ENCODE results near the gene CYTH2. TPM values are rescaled to one million over a fixed set of nuclear protein-coding genes. Genes with fewer than 3 reads are reported as not detected.

CYTH2 gene
- total and polyA plus RNA-seq, 9 of the 15 experiments (the other 6 are each of a cell fraction or from before 2014, with no cell fraction given) = 1.8 to 45.2 (median 23.8) TPM

- H2AFZ ChIP-seq (ENCODE audit: low read depth, low read length) = no peak overlapping the region
- H3K79me2 ChIP-seq (ENCODE audit: control insufficient read depth, insufficient read depth, low read length) = peaks cover 26% of the 10 kb centered on the region
- no peak for ATAC-seq
- peaks cover 0 to 39% of the 10 kb centered on the region in 2 experiments; a peak in 2 of 5 replicates for H3K4me1 ChIP-seq (replicated peaks in 1 of 2; ENCODE audit: control insufficient read depth in 2 of 2, insufficient read depth in 2 of 2, low read length in 2 of 2)
- BruUV-seq (replicated peaks) = no TSS peak
- no peak overlapping the region for H3K4me3 ChIP-seq
- FAIRE-seq = no peak
- no peak overlapping the region for H3K4me2 ChIP-seq (ENCODE audit: insufficient read depth, low read length)
- intact Hi-C loops (cut with micrococcal nuclease) (no loop called here), in situ Hi-C loops (cut with MboI) (no loop called here)
- H4K20me1 ChIP-seq (replicated peaks; ENCODE audit: control insufficient read depth, insufficient read depth, low read length) = peaks cover 9% of the 10 kb centered on the region
- POLR2A ChIA-PET = interaction anchor here (0.5 to 0.6 kb wide), 2 partner anchors 67 to 103 kb away, joined by 3 read pairs; no protein-coding TSS in a partner anchor
- TF ChIP-seq SMARCE1 (IDR thresholded peaks at IDR 0.05) (no peak), CHCHD3 (CRISPR knock-in tag; IDR thresholded peaks at IDR 0.05) (no peak), RBFOX2 (IDR thresholded peaks at IDR 0.05; ENCODE audit: low read depth, low read length) (peak; percentile 61), SREBF1 (IDR thresholded peaks at IDR 0.05; ENCODE audit: borderline replicate concordance, low read depth, low read length) (no peak), POLR2G (IDR thresholded peaks at IDR 0.05; ENCODE audit: low read depth, low read length) (peak; percentile 52; the same call in 1 of the 2 replicates), SETDB1 (IDR thresholded peaks at IDR 0.05; ENCODE audit: low read length) (no peak), ZNF75A (CRISPR knock-in tag; IDR thresholded peaks at IDR 0.05) (no peak), MAFK (IDR thresholded peaks at IDR 0.05; ENCODE audit: low read length) (no peak), THAP7 (CRISPR knock-in tag; IDR thresholded peaks at IDR 0.05) (no peak), EGR1 (conservative IDR thresholded peaks at IDR 0.05) (no peak), POLR2AphosphoS5 (IDR thresholded peaks at IDR 0.05; ENCODE audit: control insufficient read depth, insufficient read depth, low read depth, low read length) (0 out of 2 replicates have a peak, but pooled peaks have one; percentile 13), TCF7L2 (IDR thresholded peaks at IDR 0.05; ENCODE audit: low read depth, low read length) (no peak), ZNF785 (CRISPR knock-in tag; IDR thresholded peaks at IDR 0.05) (no peak), BRF2 (IDR thresholded peaks at IDR 0.05; ENCODE audit: borderline replicate concordance, insufficient read depth, insufficient read length) (no peak), ZNF24 (IDR thresholded peaks at IDR 0.05) (no peak), ZNF324 (CRISPR knock-in tag; IDR thresholded peaks at IDR 0.05) (no peak)
- H3K27me3 ChIP-seq (ENCODE audit: control insufficient read depth in 2 of 2, insufficient read depth in 2 of 2, low read length in 2 of 2) = no peaks in the 10 kb centered on the region
- CTCF ChIA-PET (ENCODE audit: low intra/inter-chr PET ratio) = no interaction called here
- H3K36me3 ChIP-seq (ENCODE audit: control insufficient read depth, insufficient read depth, low read length) = peaks cover 98% of the 10 kb centered on the region
- no peaks in the 10 kb centered on the region for H3K9me1 ChIP-seq (ENCODE audit: control insufficient read depth, insufficient read depth, low read length)
- no peak overlapping the region for H3K27ac ChIP-seq (ENCODE audit: extremely low read depth, low read depth, low read length)
- H3K9me3 ChIP-seq (replicated peaks; ENCODE audit: control insufficient read depth, insufficient read depth, low read depth, low read length) = no peaks in the 10 kb centered on the region
- peak overlapping the region in 1 of 2 experiments; percentile 66; a peak in 1 of 4 replicates for H3K9ac ChIP-seq (ENCODE audit: insufficient read depth in 1 of 2, low read depth in 2 of 2, low read length in 2 of 2)
- WGBS (ENCODE audit: insufficient coverage, low coverage, missing lambda C conversion rate) = 92% methylated on average over 24 of the region's 33 CpGs
- DNase-seq (ENCODE audit: extremely low read depth in 1 of 4, low spot score in 3 of 4) = peak in 1 of 4 experiments; percentile 20
These were observed 16.6 kb upstream of the CYTH2 start for GRCh38 chr19:48452289-48453190.

Data from K562 (cell line).